Esophagus muscularis mucosa (tissue), 4 donors: Measurements from ENCODE around the gene TENT5C. TPM values are rescaled to one million over a fixed set of nuclear protein-coding genes. Genes with fewer than 3 reads are reported as not detected.

Experiments
- DNase-seq: peaks from one replicate; pipeline ENCODE4 v3.0.0-alpha.2; 2017; ENCODE audit errors: extremely low spot score
- H3K27ac ChIP-seq, 4 donors: fragments of 200-600 bp; sonication (generic); replicated peaks in 1 of 4; 1 replicate in 3 of 4; 2 replicates in 1 of 4; pipeline ENCODE4 v1.5.1; 2016 to 2019; ENCODE audit warnings: mild to moderate bottlenecking in 1 of 4
- H3K27me3 ChIP-seq, 4 donors: fragments of 200-600 bp; sonication (generic); one replicate each; pipeline versions ENCODE4 v1.5.1 to v1.6.0; 2016 to 2019
- H3K36me3 ChIP-seq, 4 donors: fragments of 200-600 bp; sonication (generic); one replicate each; pipeline ENCODE4 v1.5.1; 2016 to 2019
- H3K4me1 ChIP-seq, 4 donors: fragments of 200-600 bp; sonication (generic); one replicate each; pipeline ENCODE4 v1.5.1; 2016 to 2019
- H3K4me3 ChIP-seq, 4 donors: fragments of 200-600 bp; sonication (generic); 1 replicate in 2 of 4; 2 replicates in 2 of 4; pipeline ENCODE4 v1.5.1; 2016 to 2019; ENCODE audit warnings: mild to moderate bottlenecking in 4 of 4, moderate library complexity in 1 of 4
- H3K9me3 ChIP-seq, 4 donors: fragments of 200-600 bp; sonication (generic); 1 replicate in 3 of 4; 2 replicates in 1 of 4; pipeline ENCODE4 v1.5.1; 2016 to 2019
- EP300 ChIP-seq: sonication (generic); formaldehyde crosslinking; IDR thresholded peaks from one replicate; pipeline ENCODE4 v1.6.1; 2017; ENCODE audit warnings: antibody characterized with exemption
- POLR2A ChIP-seq: fragments of 450-650 bp; IDR thresholded peaks from one replicate; pipeline ENCODE4 v1.6.1; 2017; ENCODE audit warnings: antibody characterized with exemption, moderate library complexity, mild to moderate bottlenecking, low read depth
- POLR2AphosphoS5 ChIP-seq, 2 donors: sonication (generic); formaldehyde crosslinking; IDR thresholded peaks; one replicate each; pipeline ENCODE4 v1.6.1; 2017; ENCODE audit warnings: antibody characterized with exemption in 2 of 2
- WGBS: methylation state at CpG from one replicate; pipeline ENCODE4 v1.1.5; 2018; 5-methylcytosine and 5-hydroxymethylcytosine counted together
- intact Hi-C: fragments of 100-400 bp; cut with DNase I; formaldehyde crosslinking; loops from one replicate; pipeline ENCODE4 v1.15.1; 2023
- total RNA-seq, 4 donors: library from RNA; depleted of rRNA; stranded (reverse); fragments of >200 nt; gene quantifications; one replicate each; pipeline versions ENCODE4 v1.1.0 to v1.2.1, GENCODE V29; 2016
- TF ChIP-seq, protein P1 (sequence below), 3 experiments: fragments of 200-600 bp in 2 of 3; fragments of 450-650 bp in 1 of 3; sonication (generic) in 2 of 3; IDR thresholded peaks; one replicate each; pipeline ENCODE4 v1.5.1; 2017 to 2019; ENCODE audit warnings: antibody characterized with exemption in 3 of 3, mild to moderate bottlenecking in 2 of 3, moderate library complexity in 1 of 3

Gene TENT5C
- total RNA-seq, 4 donors from 2014 or later = 0.92 to 6.8 (median 2.5) TPM

DNA sequence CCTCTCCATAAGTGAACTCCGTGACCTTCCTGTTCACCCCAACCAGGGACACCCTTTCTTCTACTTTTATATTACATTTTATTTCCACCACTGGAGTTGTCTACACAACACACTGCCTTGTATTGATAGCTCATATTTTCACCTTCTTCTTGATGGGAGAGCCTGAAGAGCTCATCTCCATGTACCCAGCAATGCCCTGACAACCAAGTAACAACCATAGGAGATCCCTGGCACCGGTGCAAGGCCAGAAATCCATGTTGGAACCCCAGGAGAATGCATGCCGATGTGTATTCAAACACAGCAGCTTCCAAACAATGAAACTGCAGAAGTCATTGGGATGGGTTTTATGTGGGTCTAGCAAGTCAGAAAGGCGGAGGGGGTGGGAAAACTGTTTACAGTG lies 15.5 kb downstream of the TENT5C start:
- Histone ChIP-seq H3K27me3 (no peaks in the 10 kb centered on the region), H3K27ac (no peak overlapping the region), H3K9me3 (no peaks in the 10 kb centered on the region), H3K36me3 (peaks cover 0 to 17% (median 12%) of the 10 kb centered on the region in 4 donors), H3K4me1 (peaks cover 0 to 6% (median 0%) of the 10 kb centered on the region in 4 donors), H3K4me3 (no peak overlapping the region)
- TF ChIP-seq EP300 = no peak
- no peak for TF ChIP-seq POLR2AphosphoS5 (IDR thresholded peaks at IDR 0.05)
- no peak for TF ChIP-seq POLR2A
- TF ChIP-seq, protein P1, sequence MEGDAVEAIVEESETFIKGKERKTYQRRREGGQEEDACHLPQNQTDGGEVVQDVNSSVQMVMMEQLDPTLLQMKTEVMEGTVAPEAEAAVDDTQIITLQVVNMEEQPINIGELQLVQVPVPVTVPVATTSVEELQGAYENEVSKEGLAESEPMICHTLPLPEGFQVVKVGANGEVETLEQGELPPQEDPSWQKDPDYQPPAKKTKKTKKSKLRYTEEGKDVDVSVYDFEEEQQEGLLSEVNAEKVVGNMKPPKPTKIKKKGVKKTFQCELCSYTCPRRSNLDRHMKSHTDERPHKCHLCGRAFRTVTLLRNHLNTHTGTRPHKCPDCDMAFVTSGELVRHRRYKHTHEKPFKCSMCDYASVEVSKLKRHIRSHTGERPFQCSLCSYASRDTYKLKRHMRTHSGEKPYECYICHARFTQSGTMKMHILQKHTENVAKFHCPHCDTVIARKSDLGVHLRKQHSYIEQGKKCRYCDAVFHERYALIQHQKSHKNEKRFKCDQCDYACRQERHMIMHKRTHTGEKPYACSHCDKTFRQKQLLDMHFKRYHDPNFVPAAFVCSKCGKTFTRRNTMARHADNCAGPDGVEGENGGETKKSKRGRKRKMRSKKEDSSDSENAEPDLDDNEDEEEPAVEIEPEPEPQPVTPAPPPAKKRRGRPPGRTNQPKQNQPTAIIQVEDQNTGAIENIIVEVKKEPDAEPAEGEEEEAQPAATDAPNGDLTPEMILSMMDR (IDR thresholded peaks at IDR 0.05) = no peak
- WGBS = 93% methylated on average over 4 of the region's 4 CpGs
- no peak for DNase-seq
- intact Hi-C loops = no loop called here

- peaks cover 0 to 17% (median 12%) of the 10 kb centered on the region in 4 donors for H3K36me3 ChIP-seq
- no peak for DNase-seq
- no peaks in the 10 kb centered on the region for H3K9me3 ChIP-seq
- H3K27me3 ChIP-seq = no peaks in the 10 kb centered on the region
- H3K4me3 ChIP-seq = no peak overlapping the region
- WGBS = 95% methylated on average over 10 of the region's 14 CpGs
- intact Hi-C loops = no loop called here
- peaks cover 0 to 3% (median 0%) of the 10 kb centered on the region in 4 donors for H3K4me1 ChIP-seq
- no peak overlapping the region for H3K27ac ChIP-seq
- TF ChIP-seq, protein P1 (IDR thresholded peaks at IDR 0.05) = no peak
- no peak for TF ChIP-seq POLR2AphosphoS5 (IDR thresholded peaks at IDR 0.05)
- no peak for TF ChIP-seq POLR2A
- TF ChIP-seq EP300 = no peak
These were observed 16.9 kb downstream of the TENT5C start for GRCh38 chr1:117622726-117623125.

DNA sequence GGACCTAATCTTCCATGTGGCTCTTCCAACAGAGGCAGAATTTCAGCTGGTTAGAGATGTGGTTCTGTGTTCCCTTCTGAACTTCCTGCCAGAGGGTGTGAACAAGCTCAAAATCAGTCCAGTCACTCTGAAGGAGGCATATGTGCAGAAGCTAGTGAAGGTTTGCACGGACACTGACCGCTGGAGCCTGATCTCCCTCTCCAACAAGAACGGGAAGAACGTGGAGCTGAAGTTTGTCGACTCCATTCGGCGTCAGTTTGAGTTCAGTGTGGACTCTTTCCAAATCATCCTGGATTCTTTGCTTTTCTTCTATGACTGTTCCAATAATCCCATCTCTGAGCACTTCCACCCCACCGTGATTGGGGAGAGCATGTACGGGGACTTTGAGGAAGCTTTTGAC lies 17.3 kb downstream of the TENT5C start:
- no peaks in the 10 kb centered on the region for H3K9me3 ChIP-seq
- no peaks in the 10 kb centered on the region for H3K27me3 ChIP-seq
- peaks cover 0 to 3% (median 0%) of the 10 kb centered on the region in 4 donors for H3K4me1 ChIP-seq
- peaks cover 0 to 17% (median 12%) of the 10 kb centered on the region in 4 donors for H3K36me3 ChIP-seq
- TF ChIP-seq, protein P1 (IDR thresholded peaks at IDR 0.05) = no peak
- TF ChIP-seq POLR2AphosphoS5 (IDR thresholded peaks at IDR 0.05) (no peak), POLR2A (no peak), EP300 (no peak)
- H3K4me3 ChIP-seq = no peak overlapping the region
- DNase-seq = no peak
- no peak overlapping the region for H3K27ac ChIP-seq
- intact Hi-C loops = no loop called here
- 84% methylated on average over 9 of the region's 9 CpGs for WGBS

- H3K4me1 ChIP-seq = peaks cover 0 to 3% (median 0%) of the 10 kb centered on the region in 4 donors
- H3K27me3 ChIP-seq = no peaks in the 10 kb centered on the region
- no peaks in the 10 kb centered on the region for H3K9me3 ChIP-seq
- no peak overlapping the region for H3K27ac ChIP-seq
- no peak overlapping the region for H3K4me3 ChIP-seq
- H3K36me3 ChIP-seq = peaks cover 0 to 17% (median 12%) of the 10 kb centered on the region in 4 donors
- intact Hi-C loops = no loop called here
- WGBS = 93% methylated on average over 13 of the region's 13 CpGs
- TF ChIP-seq, protein P1 (IDR thresholded peaks at IDR 0.05) = no peak
- TF ChIP-seq EP300 (no peak), POLR2AphosphoS5 (IDR thresholded peaks at IDR 0.05) (no peak), POLR2A (no peak)
- DNase-seq = no peak
These were observed 17.9 kb downstream of the TENT5C start for GRCh38 chr1:117623698-117624097.
